WTC11 (cell line): ENCODE results near the gene FAM114A2. TPM values are rescaled to one million over a fixed set of nuclear protein-coding genes. Genes with fewer than 3 reads are reported as not detected.
A peak's percentile ranks its signal among the peaks of the same experiment; 100 is the strongest.

Experiments
- ATAC-seq: fragments of 200-7000 bp; cut with Tn5 transposase; 2 replicates; pipeline ENCODE4 v1.10.0; 2021; ENCODE audit warnings: mild to moderate bottlenecking, moderate library complexity
- CTCF ChIA-PET: fragments of 300-600 bp; sonication (Branson Sonifier 250); formaldehyde crosslinking; loops from one replicate; lab custom pipeline; 2021; ENCODE audit warnings: antibody characterized with exemption; lab: Charles Lee
- POLR2A ChIA-PET: fragments of 350-600 bp; sonication (Branson Sonifier 250); formaldehyde crosslinking; loops from one replicate; lab custom pipeline; 2021; ENCODE audit warnings: antibody characterized with exemption; lab: Charles Lee
- DNase-seq: peaks from one replicate; pipeline ENCODE4 v3.0.0; 2021; ENCODE audit warnings: low spot score
- H3K27ac Mint-ChIP-seq: 2 replicates; pipeline ENCODE4 v1.8.0; 2021; ENCODE audit warnings: mixed read lengths
- H3K27me3 Mint-ChIP-seq: 2 replicates; pipeline ENCODE4 v1.8.0; 2021; ENCODE audit warnings: low read depth, mild to moderate bottlenecking, moderate library complexity, mixed read lengths
- H3K36me3 Mint-ChIP-seq: 2 replicates; pipeline ENCODE4 v1.8.0; 2021; ENCODE audit warnings: mixed read lengths
- H3K4me1 Mint-ChIP-seq: 2 replicates; pipeline ENCODE4 v1.8.0; 2022; ENCODE audit warnings: mixed read lengths
- H3K4me3 Mint-ChIP-seq: 2 replicates; pipeline ENCODE4 v1.8.0; 2021; ENCODE audit warnings: mild to moderate bottlenecking, moderate library complexity, mixed read lengths
- H3K9me3 Mint-ChIP-seq: 2 replicates; pipeline ENCODE4 v1.8.0; 2021; ENCODE audit warnings: mixed read lengths
- ELF4 ChIP-seq: sonication (generic); formaldehyde crosslinking; IDR thresholded peaks from 2 replicates; pipeline ENCODE4 v1.8.1; 2022; ENCODE audit warnings: low read depth, mild to moderate bottlenecking, moderate library complexity, missing genetic modification reagents
- ESRRA ChIP-seq: sonication (generic); formaldehyde crosslinking; IDR thresholded peaks from 2 replicates; pipeline ENCODE4 v1.8.1; 2022; ENCODE audit warnings: mild to moderate bottlenecking, missing genetic modification reagents, borderline replicate concordance
- GRHL2 ChIP-seq: fragments of 250-450 bp; sonication (Bioruptor Pico); IDR thresholded peaks from 2 replicates; pipeline ENCODE4 v1.8.0; 2022; ENCODE audit warnings: mild to moderate bottlenecking, moderate library complexity; ENCODE audit not compliant: insufficient replicate concordance, severe bottlenecking
- GTF2I ChIP-seq: fragments of 250-450 bp; sonication (Bioruptor Pico); conservative IDR thresholded peaks from 2 replicates; pipeline ENCODE4 v1.4.0; 2021; ENCODE audit warnings: mild to moderate bottlenecking
- IRF2 ChIP-seq: sonication (generic); formaldehyde crosslinking; IDR thresholded peaks from 2 replicates; pipeline ENCODE4 v1.8.0; 2022; ENCODE audit warnings: low read depth, missing genetic modification reagents, borderline replicate concordance
- NFYB ChIP-seq: sonication (generic); formaldehyde crosslinking; conservative IDR thresholded peaks from 2 replicates; pipeline ENCODE4 v1.8.0; 2022; ENCODE audit warnings: low read depth, missing genetic modification reagents
- OVOL2 ChIP-seq: fragments of 250-450 bp; sonication (Bioruptor Pico); IDR thresholded peaks from 2 replicates; pipeline ENCODE4 v1.9.0; 2021; ENCODE audit warnings: mild to moderate bottlenecking, borderline replicate concordance
- PRRX2 ChIP-seq: fragments of 250-450 bp; sonication (Bioruptor Pico); IDR thresholded peaks from 2 replicates; pipeline ENCODE4 v1.8.0; 2021; ENCODE audit warnings: mild to moderate bottlenecking
- RORB ChIP-seq: fragments of 250-450 bp; sonication (Bioruptor Pico); IDR thresholded peaks from 2 replicates; pipeline ENCODE4 v1.9.0; 2021; ENCODE audit warnings: mild to moderate bottlenecking
- TEAD4 ChIP-seq: sonication (generic); formaldehyde crosslinking; IDR thresholded peaks from 2 replicates; pipeline ENCODE4 v1.8.0; 2022; ENCODE audit warnings: mild to moderate bottlenecking, missing genetic modification reagents
- ZBTB21 ChIP-seq: sonication (generic); formaldehyde crosslinking; IDR thresholded peaks from 2 replicates; pipeline ENCODE4 v1.8.1; 2023; ENCODE audit warnings: mild to moderate bottlenecking, missing genetic modification reagents, borderline replicate concordance
- ZNF121 ChIP-seq: sonication (generic); formaldehyde crosslinking; IDR thresholded peaks from 2 replicates; pipeline ENCODE4 v1.8.0; 2023; ENCODE audit warnings: missing genetic modification reagents
- ZNF138 ChIP-seq: sonication (generic); formaldehyde crosslinking; conservative IDR thresholded peaks from 2 replicates; pipeline ENCODE4 v1.8.1; 2022; ENCODE audit warnings: mild to moderate bottlenecking, moderate library complexity, missing genetic modification reagents
- ZNF232 ChIP-seq: sonication (generic); formaldehyde crosslinking; IDR thresholded peaks from 2 replicates; pipeline ENCODE4 v1.8.0; 2022; ENCODE audit warnings: mild to moderate bottlenecking, missing genetic modification reagents
- ZNF396 ChIP-seq: fragments of 250-450 bp; sonication (Bioruptor Pico); IDR thresholded peaks from 2 replicates; pipeline ENCODE4 v1.8.0; 2021; ENCODE audit warnings: mild to moderate bottlenecking, moderate library complexity, borderline replicate concordance
- total RNA-seq: library from RNA; stranded (reverse); gene quantifications from 3 replicates; pipeline ENCODE4 v1.2.3, GENCODE V29; 2021
- TF ChIP-seq, protein P1 (sequence below): sonication (generic); formaldehyde crosslinking; IDR thresholded peaks from 2 replicates; pipeline ENCODE4 v1.8.1; 2022; ENCODE audit warnings: missing genetic modification reagents, borderline replicate concordance
- TF ChIP-seq, protein P2 (sequence below): sonication (generic); formaldehyde crosslinking; conservative IDR thresholded peaks from 2 replicates; pipeline ENCODE4 v1.8.1; 2022; ENCODE audit warnings: mild to moderate bottlenecking, missing genetic modification reagents
- TF ChIP-seq, protein P3 (sequence below): sonication (generic); formaldehyde crosslinking; IDR thresholded peaks from 2 replicates; pipeline ENCODE4 v1.8.0; 2022; ENCODE audit warnings: mild to moderate bottlenecking, missing genetic modification reagents
- TF ChIP-seq, protein P4 (sequence below): sonication (generic); formaldehyde crosslinking; IDR thresholded peaks from 2 replicates; pipeline ENCODE4 v1.8.0; 2022; ENCODE audit warnings: mild to moderate bottlenecking, missing genetic modification reagents
- TF ChIP-seq, protein P5 (sequence below): sonication (generic); formaldehyde crosslinking; IDR thresholded peaks from 2 replicates; pipeline ENCODE4 v1.8.0; 2022; ENCODE audit warnings: missing genetic modification reagents
- TF ChIP-seq, protein P6 (sequence below): sonication (generic); formaldehyde crosslinking; IDR thresholded peaks from 2 replicates; pipeline ENCODE4 v1.8.0; 2022; ENCODE audit warnings: mild to moderate bottlenecking, missing genetic modification reagents

The FAM114A2 gene
- total RNA-seq, 1 experiment from 2014 or later, result 10.1 TPM

DNA sequence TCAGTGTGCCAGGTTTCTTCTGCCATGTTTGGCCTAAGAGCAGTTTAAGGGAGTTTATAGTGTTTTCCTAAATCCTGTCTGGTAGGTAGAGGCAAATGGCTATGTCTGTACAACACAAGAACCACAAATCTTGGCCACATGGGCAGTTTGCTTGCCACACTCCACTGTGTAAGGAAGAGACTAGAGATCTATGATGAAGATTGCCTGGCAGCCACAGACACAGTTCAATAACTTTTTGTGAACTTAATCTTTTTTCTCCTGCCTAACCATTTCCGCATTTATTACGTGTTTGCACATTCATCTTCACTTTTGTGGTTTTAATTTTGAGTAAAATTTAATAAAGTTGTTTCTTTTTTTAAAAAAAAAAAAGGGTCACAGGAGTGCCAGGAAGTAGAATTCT is 5.9 kb upstream of the FAM114A2 start:
- Mint-ChIP-seq H3K36me3 (no peaks in the 10 kb centered on the region), H3K27me3 (no peaks in the 10 kb centered on the region), H3K27ac (no peak overlapping the region), H3K9me3 (no peaks in the 10 kb centered on the region), H3K4me1 (peaks cover 3% of the 10 kb centered on the region), H3K4me3 (no peak overlapping the region)
- no peak for ATAC-seq
- ChIA-PET POLR2A (no interaction called here), CTCF (no interaction called here)
- TF ChIP-seq IRF2 (CRISPR knock-in tag), result no peak
- no peak for TF ChIP-seq ZNF232 (CRISPR knock-in tag)
- TF ChIP-seq ZNF396 (CRISPR knock-in tag), result no peak
- no peak for TF ChIP-seq GTF2I
- no peak for TF ChIP-seq NFYB (CRISPR knock-in tag)
- no peak for TF ChIP-seq ZBTB21 (CRISPR knock-in tag)
- TF ChIP-seq GRHL2 (CRISPR knock-in tag), result no peak
- TF ChIP-seq, protein P1, sequence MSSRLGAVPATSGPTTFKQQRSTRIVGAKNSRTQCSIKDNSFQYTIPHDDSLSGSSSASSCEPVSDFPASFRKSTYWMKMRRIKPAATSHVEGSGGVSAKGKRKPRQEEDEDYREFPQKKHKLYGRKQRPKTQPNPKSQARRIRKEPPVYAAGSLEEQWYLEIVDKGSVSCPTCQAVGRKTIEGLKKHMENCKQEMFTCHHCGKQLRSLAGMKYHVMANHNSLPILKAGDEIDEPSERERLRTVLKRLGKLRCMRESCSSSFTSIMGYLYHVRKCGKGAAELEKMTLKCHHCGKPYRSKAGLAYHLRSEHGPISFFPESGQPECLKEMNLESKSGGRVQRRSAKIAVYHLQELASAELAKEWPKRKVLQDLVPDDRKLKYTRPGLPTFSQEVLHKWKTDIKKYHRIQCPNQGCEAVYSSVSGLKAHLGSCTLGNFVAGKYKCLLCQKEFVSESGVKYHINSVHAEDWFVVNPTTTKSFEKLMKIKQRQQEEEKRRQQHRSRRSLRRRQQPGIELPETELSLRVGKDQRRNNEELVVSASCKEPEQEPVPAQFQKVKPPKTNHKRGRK (CRISPR knock-in tag), result no peak
- TF ChIP-seq ZNF121 (CRISPR knock-in tag), result no peak
- no peak for DNase-seq

DNA sequence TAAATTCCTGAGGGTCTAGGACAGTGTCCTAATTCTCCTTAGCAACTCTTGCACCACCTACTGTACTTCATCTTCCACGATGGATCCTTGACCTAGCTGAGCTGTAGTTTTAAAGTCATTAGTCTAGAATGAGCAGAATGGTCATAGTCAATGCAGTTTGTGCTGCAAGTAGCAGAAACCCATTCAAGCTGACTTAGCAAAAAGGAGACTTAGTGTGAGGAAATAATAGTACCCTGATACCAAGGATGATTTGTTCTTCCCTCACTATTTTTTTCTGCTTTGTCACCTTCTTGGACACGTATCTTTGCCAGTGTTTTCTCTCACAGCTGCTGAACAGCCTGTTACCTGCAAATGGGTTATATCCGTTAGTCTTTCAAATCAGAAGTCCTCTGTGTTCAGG is 5.4 kb upstream of the FAM114A2 start:
- peaks cover 8% of the 10 kb centered on the region for H3K4me1 Mint-ChIP-seq
- ATAC-seq (no peak), DNase-seq (no peak)
- CTCF ChIA-PET, result no interaction called here
- no peak for TF ChIP-seq ZNF138 (CRISPR knock-in tag)
- TF ChIP-seq, all 79 proteins: peak for 0
- H3K27ac Mint-ChIP-seq, result no peak overlapping the region
- POLR2A ChIA-PET, result no interaction called here
- no peak overlapping the region for H3K4me3 Mint-ChIP-seq
- H3K36me3 Mint-ChIP-seq, result no peaks in the 10 kb centered on the region
- no peaks in the 10 kb centered on the region for H3K9me3 Mint-ChIP-seq
- H3K27me3 Mint-ChIP-seq, result no peaks in the 10 kb centered on the region

DNA sequence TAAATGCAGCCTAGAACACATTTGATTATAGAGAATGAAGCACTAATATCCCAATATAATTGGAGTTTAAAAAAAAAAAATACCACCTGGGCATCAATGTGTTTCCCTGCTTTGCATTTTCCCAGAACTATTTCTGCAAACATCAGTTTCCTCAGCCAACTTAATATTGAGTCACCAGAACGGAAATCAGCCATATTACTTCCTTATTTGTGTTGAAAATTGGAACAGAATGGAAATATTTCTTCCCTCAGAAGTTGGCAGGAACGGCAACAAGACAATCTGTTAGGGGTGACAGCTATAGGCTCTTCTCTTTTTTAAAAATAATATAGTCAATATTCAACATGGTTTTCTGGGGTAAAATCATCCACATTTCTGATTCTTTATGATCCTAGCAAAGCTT is 4.1 kb upstream of the FAM114A2 start:
- ChIA-PET POLR2A (no interaction called here), CTCF (interaction anchor here (1.7 to 2.0 kb wide), 2 partner anchors 30 to 114 kb away, joined by 5 to 6 read pairs; no protein-coding TSS in a partner anchor)

DNA sequence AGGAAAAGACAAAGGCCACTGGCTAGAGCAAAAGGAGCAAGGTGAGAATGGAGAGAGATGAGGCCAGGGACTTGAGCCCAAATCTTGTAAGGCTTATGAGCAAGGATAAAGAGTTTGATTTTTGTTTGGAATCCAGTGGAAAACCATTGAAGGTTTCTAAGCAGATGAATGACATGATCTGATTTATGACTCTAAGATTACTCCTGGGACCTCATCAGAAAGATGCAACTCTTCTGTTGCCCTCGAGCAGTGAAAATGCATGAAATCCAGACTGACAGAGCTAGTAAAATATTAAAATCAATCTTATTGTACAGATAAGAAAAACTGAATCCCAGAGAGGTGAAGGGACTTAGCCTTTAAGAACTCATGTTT is 734 bp upstream of the FAM114A2 start:
- peak overlapping the region; percentile 94 for H3K4me3 Mint-ChIP-seq
- DNase-seq, result no peak
- no peaks in the 10 kb centered on the region for H3K9me3 Mint-ChIP-seq
- H3K27ac Mint-ChIP-seq, result peak overlapping the region; percentile 75
- no peaks in the 10 kb centered on the region for H3K36me3 Mint-ChIP-seq
- ChIA-PET POLR2A (interaction anchor here (0.6 to 1.1 kb wide), 3 partner anchors 8 to 594 kb away, joined by 3 to 6 read pairs (median 4); no protein-coding TSS in a partner anchor), CTCF (interaction anchor here (0.7 to 1.7 kb wide), 6 partner anchors 24 to 150 kb away, joined by 3 to 14 read pairs (median 4); no protein-coding TSS in a partner anchor)
- peaks cover 17% of the 10 kb centered on the region for H3K4me1 Mint-ChIP-seq
- ATAC-seq, result no peak
- H3K27me3 Mint-ChIP-seq, result no peaks in the 10 kb centered on the region; the same call in 1 of the 2 replicates
- TF ChIP-seq OVOL2, result no peak
- TF ChIP-seq, protein P2, sequence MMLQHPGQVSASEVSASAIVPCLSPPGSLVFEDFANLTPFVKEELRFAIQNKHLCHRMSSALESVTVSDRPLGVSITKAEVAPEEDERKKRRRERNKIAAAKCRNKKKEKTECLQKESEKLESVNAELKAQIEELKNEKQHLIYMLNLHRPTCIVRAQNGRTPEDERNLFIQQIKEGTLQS (CRISPR knock-in tag), result no peak
- TF ChIP-seq, protein P3, sequence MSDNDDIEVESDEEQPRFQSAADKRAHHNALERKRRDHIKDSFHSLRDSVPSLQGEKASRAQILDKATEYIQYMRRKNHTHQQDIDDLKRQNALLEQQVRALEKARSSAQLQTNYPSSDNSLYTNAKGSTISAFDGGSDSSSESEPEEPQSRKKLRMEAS (CRISPR knock-in tag), result no peak
- no peak for TF ChIP-seq ELF4
- no peak for TF ChIP-seq IRF2 (CRISPR knock-in tag)
- TF ChIP-seq RORB (CRISPR knock-in tag), result no peak
- no peak for TF ChIP-seq GRHL2 (CRISPR knock-in tag)
- TF ChIP-seq ESRRA, result no peak
- TF ChIP-seq, protein P4, sequence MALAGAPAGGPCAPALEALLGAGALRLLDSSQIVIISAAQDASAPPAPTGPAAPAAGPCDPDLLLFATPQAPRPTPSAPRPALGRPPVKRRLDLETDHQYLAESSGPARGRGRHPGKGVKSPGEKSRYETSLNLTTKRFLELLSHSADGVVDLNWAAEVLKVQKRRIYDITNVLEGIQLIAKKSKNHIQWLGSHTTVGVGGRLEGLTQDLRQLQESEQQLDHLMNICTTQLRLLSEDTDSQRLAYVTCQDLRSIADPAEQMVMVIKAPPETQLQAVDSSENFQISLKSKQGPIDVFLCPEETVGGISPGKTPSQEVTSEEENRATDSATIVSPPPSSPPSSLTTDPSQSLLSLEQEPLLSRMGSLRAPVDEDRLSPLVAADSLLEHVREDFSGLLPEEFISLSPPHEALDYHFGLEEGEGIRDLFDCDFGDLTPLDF (CRISPR knock-in tag), result no peak
- TF ChIP-seq TEAD4 (CRISPR knock-in tag), result no peak
- TF ChIP-seq PRRX2, result no peak
- TF ChIP-seq, protein P5, sequence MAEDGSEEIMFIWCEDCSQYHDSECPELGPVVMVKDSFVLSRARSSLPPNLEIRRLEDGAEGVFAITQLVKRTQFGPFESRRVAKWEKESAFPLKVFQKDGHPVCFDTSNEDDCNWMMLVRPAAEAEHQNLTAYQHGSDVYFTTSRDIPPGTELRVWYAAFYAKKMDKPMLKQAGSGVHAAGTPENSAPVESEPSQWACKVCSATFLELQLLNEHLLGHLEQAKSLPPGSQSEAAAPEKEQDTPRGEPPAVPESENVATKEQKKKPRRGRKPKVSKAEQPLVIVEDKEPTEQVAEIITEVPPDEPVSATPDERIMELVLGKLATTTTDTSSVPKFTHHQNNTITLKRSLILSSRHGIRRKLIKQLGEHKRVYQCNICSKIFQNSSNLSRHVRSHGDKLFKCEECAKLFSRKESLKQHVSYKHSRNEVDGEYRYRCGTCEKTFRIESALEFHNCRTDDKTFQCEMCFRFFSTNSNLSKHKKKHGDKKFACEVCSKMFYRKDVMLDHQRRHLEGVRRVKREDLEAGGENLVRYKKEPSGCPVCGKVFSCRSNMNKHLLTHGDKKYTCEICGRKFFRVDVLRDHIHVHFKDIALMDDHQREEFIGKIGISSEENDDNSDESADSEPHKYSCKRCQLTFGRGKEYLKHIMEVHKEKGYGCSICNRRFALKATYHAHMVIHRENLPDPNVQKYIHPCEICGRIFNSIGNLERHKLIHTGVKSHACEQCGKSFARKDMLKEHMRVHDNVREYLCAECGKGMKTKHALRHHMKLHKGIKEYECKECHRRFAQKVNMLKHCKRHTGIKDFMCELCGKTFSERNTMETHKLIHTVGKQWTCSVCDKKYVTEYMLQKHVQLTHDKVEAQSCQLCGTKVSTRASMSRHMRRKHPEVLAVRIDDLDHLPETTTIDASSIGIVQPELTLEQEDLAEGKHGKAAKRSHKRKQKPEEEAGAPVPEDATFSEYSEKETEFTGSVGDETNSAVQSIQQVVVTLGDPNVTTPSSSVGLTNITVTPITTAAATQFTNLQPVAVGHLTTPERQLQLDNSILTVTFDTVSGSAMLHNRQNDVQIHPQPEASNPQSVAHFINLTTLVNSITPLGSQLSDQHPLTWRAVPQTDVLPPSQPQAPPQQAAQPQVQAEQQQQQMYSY (CRISPR knock-in tag), result no peak

More for the DNA sequence above, 4.1 kb upstream of the FAM114A2 start:
- H3K27ac Mint-ChIP-seq, result no peak overlapping the region
- H3K27me3 Mint-ChIP-seq, result no peaks in the 10 kb centered on the region; the same call in 1 of the 2 replicates
- ATAC-seq (no peak), DNase-seq (no peak)
- H3K36me3 Mint-ChIP-seq, result no peaks in the 10 kb centered on the region
- TF ChIP-seq, protein P6, sequence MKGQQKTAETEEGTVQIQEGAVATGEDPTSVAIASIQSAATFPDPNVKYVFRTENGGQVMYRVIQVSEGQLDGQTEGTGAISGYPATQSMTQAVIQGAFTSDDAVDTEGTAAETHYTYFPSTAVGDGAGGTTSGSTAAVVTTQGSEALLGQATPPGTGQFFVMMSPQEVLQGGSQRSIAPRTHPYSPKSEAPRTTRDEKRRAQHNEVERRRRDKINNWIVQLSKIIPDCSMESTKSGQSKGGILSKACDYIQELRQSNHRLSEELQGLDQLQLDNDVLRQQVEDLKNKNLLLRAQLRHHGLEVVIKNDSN (CRISPR knock-in tag), result no peak
- TF ChIP-seq ZNF232 (CRISPR knock-in tag), result no peak
- H3K9me3 Mint-ChIP-seq, result no peaks in the 10 kb centered on the region
- no peak overlapping the region for H3K4me3 Mint-ChIP-seq
- H3K4me1 Mint-ChIP-seq, result peaks cover 16% of the 10 kb centered on the region
